GM21529 (cell line): ENCODE data around the gene ATP13A3.
A peak's percentile ranks its signal among the peaks of the same experiment; 100 is the strongest.
"Not testable (repeated sequence)": the region's sequence is repeated elsewhere in the genome, so short reads cannot be mapped to it uniquely, and the experiment has no call there.

ENCODE experiments used
- ATAC-seq: cut with Tn5 transposase; IDR thresholded peaks from one replicate; pipeline ENCODE4 v1.9.1; 2021; ENCODE audit not compliant: unreplicated experiment

The ATP13A3 gene

GRCh38 chr3:194500198-194500597 lies 13.4 kb upstream of the ATP13A3 start:
- ATAC-seq: no peak

GRCh38 chr3:194499516-194499915 lies 12.7 kb upstream of the ATP13A3 start:
- not testable (repeated sequence) for ATAC-seq

- ATAC-seq: peak; percentile 48
These were observed 11.2 kb upstream of the ATP13A3 start for GRCh38 chr3:194497799-194498575.

- peak; percentile 63 for ATAC-seq
These were observed 9.6 kb upstream of the ATP13A3 start for GRCh38 chr3:194496217-194496919.

- no peak for ATAC-seq
These were observed 8.2 kb upstream of the ATP13A3 start for GRCh38 chr3:194494951-194495374.

- ATAC-seq: not testable (repeated sequence)
These were observed 7.5 kb upstream of the ATP13A3 start for GRCh38 chr3:194493995-194494927.

GRCh38 chr3:194492001-194492400 lies 5.2 kb upstream of the ATP13A3 start:
- no peak for ATAC-seq

GRCh38 chr3:194489736-194490612 lies 3.2 kb upstream of the ATP13A3 start:
- ATAC-seq: peak; percentile 47

- ATAC-seq: no peak
These were observed 1.4 kb upstream of the ATP13A3 start for GRCh38 chr3:194488055-194488742.

GRCh38 chr3:194487289-194488054 lies 670 bp upstream of the ATP13A3 start:
- ATAC-seq: peak; percentile 26

GRCh38 chr3:194485881-194486539 lies 792 bp downstream of the ATP13A3 start:
- peak; percentile 8 for ATAC-seq

- ATAC-seq: no peak
These were observed 1.3 kb downstream of the ATP13A3 start for GRCh38 chr3:194485468-194485880.

- no peak for ATAC-seq
These were observed 2.2 kb downstream of the ATP13A3 start for GRCh38 chr3:194484614-194485013.

GRCh38 chr3:194483850-194484249 lies 3.0 kb downstream of the ATP13A3 start:
- no peak for ATAC-seq

GRCh38 chr3:194482830-194483229 lies 4.0 kb downstream of the ATP13A3 start:
- ATAC-seq: not testable (repeated sequence)

GRCh38 chr3:194482196-194482593 lies 4.6 kb downstream of the ATP13A3 start:
- no peak for ATAC-seq

GRCh38 chr3:194481525-194482195 lies 5.1 kb downstream of the ATP13A3 start:
- no peak for ATAC-seq

GRCh38 chr3:194481103-194481502 lies 5.7 kb downstream of the ATP13A3 start:
- ATAC-seq: no peak
